ENCODE measurements around the gene FSTL5. TPM values are rescaled to one million over a fixed set of nuclear protein-coding genes. Genes with fewer than 3 reads are reported as not detected.

Gene FSTL5
- total RNA-seq, 1 experiment from 2014 or later, result not detected

DNA sequence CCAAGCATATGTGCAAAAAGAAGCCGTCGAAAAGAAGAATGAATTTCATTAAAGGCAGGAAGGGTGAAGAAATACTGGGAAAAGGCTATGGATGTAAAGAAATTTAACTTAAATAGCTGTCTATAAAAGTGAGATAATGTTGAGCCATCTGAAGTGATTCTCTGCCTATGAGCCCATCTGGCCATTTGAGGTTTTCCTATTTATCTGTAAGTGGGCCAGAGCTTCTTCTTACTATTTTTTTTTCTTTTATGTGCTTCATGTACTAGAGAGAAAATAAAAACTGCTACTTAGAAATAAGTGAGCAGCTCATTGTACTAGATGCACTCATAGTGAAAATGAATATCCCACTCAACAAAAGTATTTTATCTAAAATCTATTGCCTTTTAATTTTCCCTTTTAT lies 725.7 kb downstream of the FSTL5 start:
- no peaks in the 10 kb centered on the region for H3K27me3 Mint-ChIP-seq (ENCODE audit: insufficient read depth, unreplicated experiment)
- no peak overlapping the region for H3K27ac Mint-ChIP-seq (ENCODE audit: low read depth, unreplicated experiment)
- peaks cover 7% of the 10 kb centered on the region for H3K9me3 Mint-ChIP-seq (ENCODE audit: unreplicated experiment)
- no peaks in the 10 kb centered on the region for H3K4me1 Mint-ChIP-seq (ENCODE audit: insufficient read depth, unreplicated experiment)
- H3K36me3 Mint-ChIP-seq (ENCODE audit: insufficient read depth, unreplicated experiment), result no peaks in the 10 kb centered on the region
- TF ChIP-seq, protein P1, sequence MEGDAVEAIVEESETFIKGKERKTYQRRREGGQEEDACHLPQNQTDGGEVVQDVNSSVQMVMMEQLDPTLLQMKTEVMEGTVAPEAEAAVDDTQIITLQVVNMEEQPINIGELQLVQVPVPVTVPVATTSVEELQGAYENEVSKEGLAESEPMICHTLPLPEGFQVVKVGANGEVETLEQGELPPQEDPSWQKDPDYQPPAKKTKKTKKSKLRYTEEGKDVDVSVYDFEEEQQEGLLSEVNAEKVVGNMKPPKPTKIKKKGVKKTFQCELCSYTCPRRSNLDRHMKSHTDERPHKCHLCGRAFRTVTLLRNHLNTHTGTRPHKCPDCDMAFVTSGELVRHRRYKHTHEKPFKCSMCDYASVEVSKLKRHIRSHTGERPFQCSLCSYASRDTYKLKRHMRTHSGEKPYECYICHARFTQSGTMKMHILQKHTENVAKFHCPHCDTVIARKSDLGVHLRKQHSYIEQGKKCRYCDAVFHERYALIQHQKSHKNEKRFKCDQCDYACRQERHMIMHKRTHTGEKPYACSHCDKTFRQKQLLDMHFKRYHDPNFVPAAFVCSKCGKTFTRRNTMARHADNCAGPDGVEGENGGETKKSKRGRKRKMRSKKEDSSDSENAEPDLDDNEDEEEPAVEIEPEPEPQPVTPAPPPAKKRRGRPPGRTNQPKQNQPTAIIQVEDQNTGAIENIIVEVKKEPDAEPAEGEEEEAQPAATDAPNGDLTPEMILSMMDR (IDR thresholded peaks at IDR 0.05; ENCODE audit: unreplicated experiment), result no peak
- intact Hi-C loops (cut with micrococcal nuclease), result no loop called here
- POLR2A ChIA-PET, result no interaction called here
- no TSS peak for BruUV-seq (replicated peaks)
- no peak for DNase-seq (ENCODE audit: unreplicated experiment)
- CTCF ChIA-PET, result no interaction called here
- no peak overlapping the region for H3K4me3 Mint-ChIP-seq (ENCODE audit: unreplicated experiment)

DNA sequence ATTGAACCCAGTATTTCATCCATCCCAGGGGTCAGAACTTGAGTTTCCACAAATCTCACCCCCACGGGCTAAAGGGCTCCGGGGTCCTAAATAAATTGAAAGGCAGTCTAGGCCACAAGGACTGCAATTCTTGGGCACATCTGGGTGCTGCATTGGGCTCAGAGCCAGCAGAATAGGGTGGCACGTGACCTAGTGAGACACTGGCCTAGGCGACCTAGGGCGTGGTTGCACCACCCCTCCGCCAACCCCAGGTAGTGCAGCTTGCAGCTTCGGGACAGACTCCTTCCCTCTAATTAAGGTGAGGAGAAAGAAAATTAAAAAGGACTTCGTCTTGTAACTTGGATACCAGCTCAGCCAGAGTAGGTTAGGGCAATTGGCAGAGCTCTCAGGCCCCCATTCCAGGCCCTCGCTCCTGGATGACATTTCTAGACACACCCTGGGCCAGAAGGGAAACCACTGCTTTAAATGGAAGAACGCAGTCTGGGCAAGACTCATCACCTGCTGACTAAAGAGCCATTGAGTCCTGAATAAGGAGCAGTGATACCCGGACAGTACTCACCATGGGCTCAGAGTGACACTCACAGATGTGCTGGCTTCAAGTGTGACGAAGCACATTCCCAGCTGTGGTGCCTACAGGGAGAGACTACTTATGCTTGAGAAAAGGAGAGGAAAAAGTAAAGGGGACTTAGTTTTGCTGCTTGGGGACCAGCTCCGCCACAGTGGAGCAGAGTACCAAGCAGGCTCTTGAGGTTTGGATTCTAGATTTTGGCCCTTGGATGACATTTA lies 735.4 kb downstream of the FSTL5 start:
- peaks cover 8% of the 10 kb centered on the region for H3K9me3 Mint-ChIP-seq (ENCODE audit: unreplicated experiment)
- no TSS peak for BruUV-seq (replicated peaks)
- H3K27me3 Mint-ChIP-seq (ENCODE audit: insufficient read depth, unreplicated experiment), result no peaks in the 10 kb centered on the region
- ChIA-PET POLR2A (no interaction called here), CTCF (interaction anchor here (1.0 kb wide), 1 partner anchor 12 kb away, joined by 3 read pairs; no protein-coding TSS in a partner anchor)
- no peak for DNase-seq (ENCODE audit: unreplicated experiment)
- H3K36me3 Mint-ChIP-seq (ENCODE audit: insufficient read depth, unreplicated experiment), result no peaks in the 10 kb centered on the region
- no peak overlapping the region for H3K4me3 Mint-ChIP-seq (ENCODE audit: unreplicated experiment)
- H3K4me1 Mint-ChIP-seq (ENCODE audit: insufficient read depth, unreplicated experiment), result no peaks in the 10 kb centered on the region
- H3K27ac Mint-ChIP-seq (ENCODE audit: low read depth, unreplicated experiment), result no peak overlapping the region
- intact Hi-C loops (cut with micrococcal nuclease), result no loop called here
- TF ChIP-seq, protein P1 (IDR thresholded peaks at IDR 0.05; ENCODE audit: unreplicated experiment), result no peak

DNA sequence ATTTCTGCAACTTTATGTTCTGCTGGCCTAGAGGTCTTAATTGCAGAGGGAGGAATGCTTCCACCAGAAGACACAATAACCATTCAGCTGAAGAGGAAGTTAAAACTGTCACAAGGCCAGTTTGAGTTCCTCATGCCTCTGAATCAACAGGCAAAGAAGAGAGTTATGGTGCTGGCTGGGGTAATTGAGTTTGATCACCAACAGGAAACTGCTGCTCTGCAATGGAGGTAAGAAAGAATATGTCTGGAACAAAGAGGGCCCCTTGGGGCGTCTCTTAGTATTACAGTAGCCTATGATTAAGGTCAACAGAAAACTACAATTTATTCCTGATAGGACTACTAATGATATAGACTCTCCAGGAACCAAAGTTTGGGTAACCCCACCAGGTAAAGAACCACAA lies 744.0 kb downstream of the FSTL5 start:
- TF ChIP-seq, protein P1 (IDR thresholded peaks at IDR 0.05; ENCODE audit: unreplicated experiment), result no peak
- no peaks in the 10 kb centered on the region for H3K27me3 Mint-ChIP-seq (ENCODE audit: insufficient read depth, unreplicated experiment)
- ChIA-PET POLR2A (no interaction called here), CTCF (no interaction called here)
- BruUV-seq (replicated peaks), result no TSS peak
- no peak overlapping the region for H3K4me3 Mint-ChIP-seq (ENCODE audit: unreplicated experiment)
- peak; percentile 8 for DNase-seq (ENCODE audit: unreplicated experiment)
- no peak overlapping the region for H3K27ac Mint-ChIP-seq (ENCODE audit: low read depth, unreplicated experiment)
- no peaks in the 10 kb centered on the region for H3K9me3 Mint-ChIP-seq (ENCODE audit: unreplicated experiment)
- H3K4me1 Mint-ChIP-seq (ENCODE audit: insufficient read depth, unreplicated experiment), result no peaks in the 10 kb centered on the region
- intact Hi-C loops (cut with micrococcal nuclease), result no loop called here
- no peaks in the 10 kb centered on the region for H3K36me3 Mint-ChIP-seq (ENCODE audit: insufficient read depth, unreplicated experiment)

DNA sequence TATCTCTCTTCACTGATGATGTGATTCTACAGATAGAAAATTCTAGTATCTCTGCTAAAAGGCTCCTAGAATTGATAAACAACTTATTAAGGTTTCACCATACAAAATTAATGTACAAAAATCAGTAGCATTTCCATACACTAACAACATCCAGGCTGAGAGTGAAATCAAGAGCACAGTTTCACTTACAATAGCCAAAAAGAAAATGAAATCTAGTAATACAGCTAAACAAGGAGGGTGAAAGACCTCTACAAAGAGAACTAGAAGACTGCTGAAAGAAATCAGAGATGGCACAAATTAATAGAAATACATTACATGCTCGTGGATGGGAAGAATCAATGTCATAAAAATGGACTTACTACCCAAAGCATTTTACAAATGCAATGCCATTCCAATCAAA lies 751.9 kb downstream of the FSTL5 start:
- Mint-ChIP-seq H3K4me1 (ENCODE audit: insufficient read depth, unreplicated experiment) (no peaks in the 10 kb centered on the region), H3K27ac (ENCODE audit: low read depth, unreplicated experiment) (no peak overlapping the region), H3K9me3 (ENCODE audit: unreplicated experiment) (peaks cover 3% of the 10 kb centered on the region), H3K36me3 (ENCODE audit: insufficient read depth, unreplicated experiment) (no peaks in the 10 kb centered on the region), H3K27me3 (ENCODE audit: insufficient read depth, unreplicated experiment) (no peaks in the 10 kb centered on the region), H3K4me3 (ENCODE audit: unreplicated experiment) (no peak overlapping the region)
- intact Hi-C loops (cut with micrococcal nuclease), result no loop called here
- no TSS peak for BruUV-seq (replicated peaks)
- TF ChIP-seq, protein P1 (IDR thresholded peaks at IDR 0.05; ENCODE audit: unreplicated experiment), result no peak
- POLR2A ChIA-PET, result no interaction called here
- CTCF ChIA-PET, result no interaction called here
- no peak for DNase-seq (ENCODE audit: unreplicated experiment)
